ENCODE measurements around the gene CDH4. TPM values are rescaled to one million over a fixed set of nuclear protein-coding genes. Genes with fewer than 3 reads are reported as not detected.

The CDH4 gene
- total and polyA plus RNA-seq, 2 donors from 2014 or later, result 1.1 TPM; not detected in 1

GRCh38 chr20:61236713-61237112 lies 15.3 kb upstream of the CDH4 start:
- Histone ChIP-seq H3K9ac (ENCODE audit: low read length in 3 of 3) (no peak overlapping the region), H3K4me3 (ENCODE audit: low read length in 3 of 3) (no peak overlapping the region), H3K27me3 (ENCODE audit: control insufficient read depth, insufficient read depth, low read length) (no peaks in the 10 kb centered on the region), H3K27ac (ENCODE audit: low read depth in 2 of 2, low read length in 2 of 2) (no peak overlapping the region), H3K36me3 (ENCODE audit: control insufficient read depth in 2 of 3, insufficient read depth in 3 of 3, low read length in 3 of 3) (no peaks in the 10 kb centered on the region), H3K4me1 (ENCODE audit: control insufficient read depth in 2 of 3, insufficient read depth in 2 of 3, low read depth in 1 of 3, low read length in 3 of 3) (peaks cover 0 to 2% (median 0%) of the 10 kb centered on the region in 3 donors), H3K9me3 (ENCODE audit: control insufficient read depth in 2 of 3, insufficient read depth in 1 of 3, low read length in 3 of 3) (peaks cover 0 to 8% (median 2%) of the 10 kb centered on the region in 3 donors)
- intact Hi-C loops (cut with DNase I), result no loop called here
- FAIRE-seq (no peak), DNase-seq (no peak)
- no peak for TF ChIP-seq CTCF (IDR thresholded peaks at IDR 0.05; ENCODE audit: borderline replicate concordance, extremely low read depth, insufficient read depth)

- H3K9me3 ChIP-seq (ENCODE audit: control insufficient read depth in 2 of 3, insufficient read depth in 1 of 3, low read length in 3 of 3), result peaks cover 0 to 8% (median 0%) of the 10 kb centered on the region in 3 donors
- no peak overlapping the region for H3K4me3 ChIP-seq (ENCODE audit: low read length in 3 of 3)
- H3K4me1 ChIP-seq (ENCODE audit: control insufficient read depth in 2 of 3, insufficient read depth in 2 of 3, low read depth in 1 of 3, low read length in 3 of 3), result no peaks in the 10 kb centered on the region
- no peak overlapping the region for H3K27ac ChIP-seq (ENCODE audit: low read depth in 2 of 2, low read length in 2 of 2)
- no peaks in the 10 kb centered on the region for H3K27me3 ChIP-seq (ENCODE audit: control insufficient read depth, insufficient read depth, low read length)
- H3K36me3 ChIP-seq (ENCODE audit: control insufficient read depth in 2 of 3, insufficient read depth in 3 of 3, low read length in 3 of 3), result no peaks in the 10 kb centered on the region
- DNase-seq (no peak), FAIRE-seq (no peak)
- no peak for TF ChIP-seq CTCF (IDR thresholded peaks at IDR 0.05; ENCODE audit: borderline replicate concordance, extremely low read depth, insufficient read depth)
- intact Hi-C loops (cut with DNase I), result no loop called here
- H3K9ac ChIP-seq (ENCODE audit: low read length in 3 of 3), result no peak overlapping the region
Observed at GRCh38 chr20:61238813-61239212, 13.2 kb upstream of the CDH4 start.

- no peak for FAIRE-seq
- intact Hi-C loops (cut with DNase I), result no loop called here
- Histone ChIP-seq H3K27ac (ENCODE audit: low read depth in 2 of 2, low read length in 2 of 2) (no peak overlapping the region), H3K9me3 (ENCODE audit: control insufficient read depth in 2 of 3, insufficient read depth in 1 of 3, low read length in 3 of 3) (peaks cover 0 to 8% (median 0%) of the 10 kb centered on the region in 3 donors), H3K36me3 (ENCODE audit: control insufficient read depth in 2 of 3, insufficient read depth in 3 of 3, low read length in 3 of 3) (no peaks in the 10 kb centered on the region), H3K4me3 (ENCODE audit: low read length in 3 of 3) (no peak overlapping the region), H3K27me3 (ENCODE audit: control insufficient read depth, insufficient read depth, low read length) (no peaks in the 10 kb centered on the region), H3K9ac (ENCODE audit: low read length in 3 of 3) (no peak overlapping the region), H3K4me1 (ENCODE audit: control insufficient read depth in 2 of 3, insufficient read depth in 2 of 3, low read depth in 1 of 3, low read length in 3 of 3) (no peaks in the 10 kb centered on the region)
- no peak for DNase-seq
- TF ChIP-seq CTCF (IDR thresholded peaks at IDR 0.05; ENCODE audit: borderline replicate concordance, extremely low read depth, insufficient read depth), result no peak
Observed at GRCh38 chr20:61240814-61241213, 11.2 kb upstream of the CDH4 start.

DNA sequence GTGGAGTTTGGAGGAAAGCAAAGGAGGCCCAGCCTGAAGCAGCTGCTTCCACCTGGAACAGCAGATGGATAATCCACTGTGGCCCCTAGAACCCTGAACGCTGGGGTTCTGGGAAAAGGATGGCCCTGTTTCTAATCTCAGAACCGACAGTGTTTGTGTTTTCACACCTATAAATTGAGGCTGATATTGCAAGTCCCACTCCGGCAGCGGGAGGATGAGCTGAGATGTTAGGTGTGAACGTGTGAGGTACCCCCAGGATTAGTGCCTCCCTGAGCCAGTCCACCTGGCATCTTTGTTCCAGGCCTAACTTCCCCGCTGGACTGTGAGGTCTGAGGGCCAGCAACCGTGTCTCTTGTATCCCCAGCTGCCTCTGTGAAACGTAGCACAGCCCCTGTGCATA lies 7.8 kb upstream of the CDH4 start:
- FAIRE-seq, result no peak

More for the DNA sequence above, 7.8 kb upstream of the CDH4 start:
- intact Hi-C loops (cut with DNase I), result no loop called here
- peaks cover 0 to 8% (median 0%) of the 10 kb centered on the region in 3 donors for H3K9me3 ChIP-seq (ENCODE audit: control insufficient read depth in 2 of 3, insufficient read depth in 1 of 3, low read length in 3 of 3)
- peaks cover 2% of the 10 kb centered on the region for H3K27me3 ChIP-seq (ENCODE audit: control insufficient read depth, insufficient read depth, low read length)
- H3K4me1 ChIP-seq (ENCODE audit: control insufficient read depth in 2 of 3, insufficient read depth in 2 of 3, low read depth in 1 of 3, low read length in 3 of 3), result no peaks in the 10 kb centered on the region
- no peak overlapping the region for H3K4me3 ChIP-seq (ENCODE audit: low read length in 3 of 3)
- no peak for TF ChIP-seq CTCF (IDR thresholded peaks at IDR 0.05; ENCODE audit: borderline replicate concordance, extremely low read depth, insufficient read depth)
- H3K27ac ChIP-seq (ENCODE audit: low read depth in 2 of 2, low read length in 2 of 2), result no peak overlapping the region
- no peak overlapping the region for H3K9ac ChIP-seq (ENCODE audit: low read length in 3 of 3)
- H3K36me3 ChIP-seq (ENCODE audit: control insufficient read depth in 2 of 3, insufficient read depth in 3 of 3, low read length in 3 of 3), result no peaks in the 10 kb centered on the region
- no peak for DNase-seq

All from kidney (tissue), 14 donors.